ENCODE measurements around the gene PRR35.

DNA sequence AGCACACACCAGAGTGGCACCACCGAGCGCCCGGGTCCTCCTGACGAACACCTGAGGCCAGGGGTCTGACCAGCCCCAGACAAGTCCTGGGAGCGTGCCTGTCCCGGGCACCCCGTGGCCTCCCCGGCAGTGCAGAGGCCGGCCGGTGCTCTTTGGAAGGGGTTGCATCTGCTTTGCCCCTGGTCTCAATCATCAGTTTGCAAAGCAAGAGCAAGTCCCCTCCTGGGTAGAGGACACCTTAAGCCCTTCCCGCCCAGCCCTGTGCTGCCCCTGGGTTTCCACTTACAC is 44.3 kb upstream of the PRR35 start:
- no peak for TF ChIP-seq EZH2 (IDR thresholded peaks at IDR 0.05; ENCODE audit: insufficient read depth, poor library complexity, severe bottlenecking)
- TF ChIP-seq EZH2phosphoT487 (IDR thresholded peaks at IDR 0.05; ENCODE audit: insufficient read depth, low read depth): no peak
